ENCODE measurements around the gene YWHAQ. TPM values are rescaled to one million over a fixed set of nuclear protein-coding genes. Genes with fewer than 3 reads are reported as not detected.
A peak's percentile ranks its signal among the peaks of the same experiment; 100 is the strongest.

The YWHAQ gene
- 100 to 1,000 TPM; 191 to 216 TPM for total RNA-seq

DNA sequence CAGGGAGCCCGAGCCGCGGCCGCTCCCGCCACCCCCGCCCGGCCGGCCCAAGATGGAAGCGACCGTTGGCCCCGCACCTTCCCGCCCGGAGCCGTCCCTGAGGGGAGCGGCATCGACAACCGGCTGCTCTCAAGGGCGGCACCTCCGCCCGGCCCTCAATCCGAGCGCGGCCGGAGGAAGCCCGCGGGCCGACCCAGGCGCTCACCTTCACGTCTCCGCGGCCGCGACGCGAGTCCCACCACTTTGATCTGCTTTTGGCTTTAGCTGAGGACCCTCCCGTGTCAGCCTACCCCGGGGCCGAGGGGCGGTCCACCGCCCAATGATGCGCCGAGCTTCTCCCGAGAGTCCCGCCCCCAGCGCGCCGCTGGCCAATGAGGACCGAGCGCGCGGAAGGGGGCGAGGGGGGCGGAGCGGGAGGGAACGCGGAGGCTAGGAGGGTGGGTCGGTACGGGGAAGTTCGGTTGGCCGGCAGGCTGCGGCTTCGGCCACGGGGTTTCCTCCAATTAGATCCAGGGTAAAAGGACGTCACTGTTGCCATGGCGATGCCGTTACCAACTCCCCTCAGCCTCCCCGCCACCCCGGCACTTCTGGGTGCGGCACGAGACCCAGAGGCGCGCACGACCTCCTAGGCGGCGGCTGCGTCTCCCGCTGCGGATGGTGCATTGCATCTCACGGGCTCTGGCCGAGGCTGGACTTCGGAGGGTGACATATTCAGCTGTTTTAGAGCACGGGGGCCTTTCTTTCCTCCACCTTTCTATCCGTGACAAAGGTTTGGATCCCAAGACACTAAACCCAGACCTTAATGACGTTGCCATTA is at the start of gene YWHAQ:
Gene YWHAQ, minus strand, starts transcription at position 262 of the 817 bp plus-strand sequence. CDS start 545 bp downstream, outside the sequence.
- POLR2A ChIA-PET = interaction anchor here (0.6 to 2.8 kb wide), 25 partner anchors 12 to 964 kb away, joined by 3 to 38 read pairs (median 4); partner anchors contain the start of genes ADAM17, CPSF3, IAH1 and ITGB1BP1
- ATAC-seq (ENCODE audit: low read depth) (peak; percentile 88), DNase-seq (peak; percentile 99)
- peaks cover 28% of the 10 kb centered on the region for H3K36me3 Mint-ChIP-seq
- H3K9me3 Mint-ChIP-seq = no peaks in the 10 kb centered on the region
- H3K27ac Mint-ChIP-seq = peak within 1 kb of the TSS; percentile 95
- peaks cover 39% of the 10 kb centered on the region for H3K4me1 Mint-ChIP-seq
- H3K4me3 Mint-ChIP-seq = peak within 1 kb of the TSS; percentile 96
- H3K27me3 Mint-ChIP-seq = peaks cover 20% of the 10 kb centered on the region

DNA sequence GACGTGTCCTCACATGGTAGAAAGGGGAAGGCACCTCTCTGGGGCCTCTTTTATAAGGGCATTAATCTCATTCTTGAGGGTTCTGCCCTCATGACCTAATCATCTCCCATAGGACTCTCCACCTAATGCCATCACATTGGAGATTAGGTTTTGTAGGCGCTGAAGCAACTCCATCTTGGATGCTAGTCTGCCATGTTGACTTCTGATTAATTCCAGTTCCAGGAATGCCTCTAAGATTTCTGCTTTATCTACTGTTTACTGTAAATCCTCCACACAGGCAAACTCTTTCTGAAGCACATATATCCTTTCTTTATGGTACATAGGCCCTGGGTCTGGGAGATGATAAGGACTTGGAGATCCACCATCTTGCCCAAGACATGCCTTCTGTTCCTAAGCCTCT is 49.3 kb upstream of the YWHAQ start:
- ATAC-seq (ENCODE audit: low read depth) (no peak), DNase-seq (no peak)
- peak overlapping the region; percentile 78 for H3K27ac Mint-ChIP-seq
- peaks cover 16% of the 10 kb centered on the region for H3K4me1 Mint-ChIP-seq
- H3K27me3 Mint-ChIP-seq = no peaks in the 10 kb centered on the region
- H3K9me3 Mint-ChIP-seq = peaks cover 5% of the 10 kb centered on the region
- H3K36me3 Mint-ChIP-seq = no peaks in the 10 kb centered on the region
- no peak overlapping the region for H3K4me3 Mint-ChIP-seq
- POLR2A ChIA-PET = no interaction called here

GRCh38 chr2:9679218-9679617 is 48.4 kb upstream of the YWHAQ start:
- H3K36me3 Mint-ChIP-seq = no peaks in the 10 kb centered on the region
- peaks cover 16% of the 10 kb centered on the region for H3K4me1 Mint-ChIP-seq
- POLR2A ChIA-PET = no interaction called here

GRCh38 chr2:9678544-9678943 is 47.7 kb upstream of the YWHAQ start:
- peaks cover 16% of the 10 kb centered on the region for H3K4me1 Mint-ChIP-seq
- H3K27me3 Mint-ChIP-seq = peaks cover under 1% of the 10 kb centered on the region
- POLR2A ChIA-PET = no interaction called here
- peaks cover 5% of the 10 kb centered on the region for H3K9me3 Mint-ChIP-seq
- no peak overlapping the region for H3K27ac Mint-ChIP-seq
- H3K36me3 Mint-ChIP-seq = no peaks in the 10 kb centered on the region
- no peak overlapping the region for H3K4me3 Mint-ChIP-seq
- ATAC-seq (ENCODE audit: low read depth) (no peak), DNase-seq (no peak)

More at GRCh38 chr2:9679218-9679617, 48.4 kb upstream of the YWHAQ start:
- H3K4me3 Mint-ChIP-seq = no peak overlapping the region
- H3K27me3 Mint-ChIP-seq = no peaks in the 10 kb centered on the region
- H3K27ac Mint-ChIP-seq = no peak overlapping the region
- DNase-seq (no peak), ATAC-seq (ENCODE audit: low read depth) (no peak)
- peaks cover 5% of the 10 kb centered on the region for H3K9me3 Mint-ChIP-seq

DNA sequence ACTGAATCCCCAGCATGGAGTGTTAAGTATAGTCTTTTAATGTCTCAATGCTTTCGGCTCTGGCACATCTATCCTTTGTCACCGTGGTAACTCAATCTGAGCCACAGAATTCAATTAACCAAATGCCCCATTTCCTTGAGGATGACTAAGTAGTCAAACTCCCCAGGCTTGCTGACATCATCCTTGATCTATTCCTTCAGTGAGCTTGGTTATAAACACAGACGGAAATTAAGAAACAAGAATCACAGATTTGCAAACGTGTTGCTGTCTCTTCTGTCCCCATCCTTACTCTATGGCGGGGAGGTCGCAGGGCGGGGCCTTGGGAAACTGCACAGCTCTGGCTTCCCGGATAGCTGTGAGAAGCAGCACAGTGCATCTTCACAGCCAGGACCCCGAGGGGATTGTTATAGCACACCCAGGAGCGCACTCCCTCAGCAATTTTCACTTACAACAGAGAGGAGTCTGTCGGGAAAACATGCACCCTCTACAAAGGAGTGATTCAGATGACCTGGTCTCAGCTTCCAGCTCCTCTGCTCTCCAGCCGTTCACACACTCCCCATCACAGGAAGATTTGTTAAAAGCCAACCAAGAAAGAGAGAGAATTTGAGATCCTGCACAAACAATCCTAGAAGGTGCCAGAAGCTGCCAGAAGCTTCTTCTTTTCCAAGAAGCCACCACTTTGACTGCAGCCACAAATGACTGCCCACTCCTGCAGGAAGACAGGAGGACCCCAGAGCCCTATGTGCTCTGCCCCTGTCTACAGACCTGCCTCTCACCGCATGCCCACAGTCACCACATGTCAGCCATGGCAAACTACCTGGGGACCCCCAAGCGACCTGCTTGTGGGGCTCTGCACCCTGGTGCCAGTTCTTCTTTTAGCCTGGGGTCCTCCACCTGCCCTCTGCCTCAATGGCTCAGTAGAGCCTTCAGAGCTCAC is 44.9 kb upstream of the YWHAQ start:
- no peak overlapping the region for H3K4me3 Mint-ChIP-seq
- no peaks in the 10 kb centered on the region for H3K36me3 Mint-ChIP-seq
- peaks cover 5% of the 10 kb centered on the region for H3K9me3 Mint-ChIP-seq
- no peak for ATAC-seq (ENCODE audit: low read depth)
- H3K27me3 Mint-ChIP-seq = peaks cover 8% of the 10 kb centered on the region
- H3K27ac Mint-ChIP-seq = no peak overlapping the region
- H3K4me1 Mint-ChIP-seq = peaks cover 6% of the 10 kb centered on the region
- POLR2A ChIA-PET = no interaction called here
- no peak for DNase-seq

DNA sequence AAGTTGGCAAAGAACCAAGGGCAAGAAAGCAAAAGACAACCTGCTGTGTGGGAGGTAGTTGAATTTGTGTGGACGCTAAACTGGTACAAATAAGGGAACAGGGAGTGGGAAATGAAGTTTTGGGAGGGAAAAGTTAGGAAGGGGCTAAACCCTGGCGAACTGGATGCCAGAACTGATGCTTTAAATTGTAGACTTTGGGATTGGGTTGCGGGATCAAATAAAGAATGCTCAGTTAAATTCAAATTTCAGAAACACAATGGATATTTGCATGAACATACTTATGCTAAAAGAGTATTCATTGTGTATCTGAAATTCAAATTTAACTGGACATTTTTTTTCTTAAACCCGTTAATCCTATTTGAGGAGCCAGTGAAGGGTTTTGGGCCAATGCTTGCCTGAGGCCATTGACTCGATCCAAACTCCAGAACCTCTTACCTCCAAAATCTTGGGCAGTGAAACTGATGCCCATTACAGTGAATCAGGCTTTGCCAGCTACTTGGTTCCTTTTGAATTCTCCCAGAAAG is 44.2 kb upstream of the YWHAQ start:
- DNase-seq (no peak), ATAC-seq (ENCODE audit: low read depth) (no peak)
- Mint-ChIP-seq H3K36me3 (no peaks in the 10 kb centered on the region), H3K27ac (no peak overlapping the region), H3K4me1 (no peaks in the 10 kb centered on the region), H3K4me3 (no peak overlapping the region), H3K9me3 (no peaks in the 10 kb centered on the region), H3K27me3 (peaks cover 8% of the 10 kb centered on the region)
- POLR2A ChIA-PET = no interaction called here

- Mint-ChIP-seq H3K4me1 (no peaks in the 10 kb centered on the region), H3K4me3 (no peak overlapping the region), H3K36me3 (no peaks in the 10 kb centered on the region), H3K27ac (no peak overlapping the region), H3K27me3 (peaks cover 8% of the 10 kb centered on the region), H3K9me3 (no peaks in the 10 kb centered on the region)
- ATAC-seq (ENCODE audit: low read depth) (no peak), DNase-seq (no peak)
- POLR2A ChIA-PET = no interaction called here
These were observed 43.2 kb upstream of the YWHAQ start for GRCh38 chr2:9673914-9674481.

DNA sequence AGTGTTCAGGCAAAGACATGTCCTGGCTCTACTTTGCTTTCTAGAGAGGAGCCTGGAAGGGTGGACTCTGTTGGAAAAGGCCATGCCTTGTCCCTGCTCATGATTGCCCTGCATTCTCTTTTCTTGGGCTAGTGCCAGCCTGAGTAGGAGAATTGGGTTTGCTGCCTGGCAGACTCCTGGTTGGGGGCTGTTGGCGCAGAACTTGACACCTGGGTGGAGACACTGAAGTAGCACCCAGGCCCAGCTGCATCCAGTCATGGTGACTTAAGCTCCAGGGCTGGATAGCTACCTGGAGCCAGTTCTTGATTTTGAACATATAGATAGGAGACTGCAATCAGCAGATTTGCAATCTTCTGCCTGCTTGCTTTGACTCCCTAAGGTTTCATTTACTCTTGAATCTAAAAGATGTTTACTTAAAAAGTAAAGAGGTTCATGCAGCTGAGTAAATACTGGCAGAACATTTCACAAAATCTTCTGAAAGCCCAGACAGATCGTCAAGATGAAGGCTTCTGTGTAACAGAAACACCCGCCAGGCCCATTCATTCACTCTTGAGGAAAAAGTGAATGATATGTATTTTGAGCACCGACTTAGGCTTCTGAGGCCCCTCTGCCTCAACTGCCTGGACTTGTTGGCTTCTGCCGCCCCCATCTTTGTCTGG is 38.0 kb upstream of the YWHAQ start:
- Mint-ChIP-seq H3K9me3 (no peaks in the 10 kb centered on the region), H3K27ac (no peak overlapping the region), H3K4me1 (no peaks in the 10 kb centered on the region), H3K36me3 (no peaks in the 10 kb centered on the region), H3K4me3 (no peak overlapping the region), H3K27me3 (peaks cover 39% of the 10 kb centered on the region)
- no peak for ATAC-seq (ENCODE audit: low read depth)
- POLR2A ChIA-PET = interaction anchor here (0.6 kb wide), 1 partner anchor 17 kb away, joined by 5 read pairs; no protein-coding TSS in a partner anchor
- DNase-seq = no peak

- H3K36me3 Mint-ChIP-seq = no peaks in the 10 kb centered on the region
- POLR2A ChIA-PET = no interaction called here
- H3K4me1 Mint-ChIP-seq = peaks cover 3% of the 10 kb centered on the region
- H3K27ac Mint-ChIP-seq = no peak overlapping the region
- ATAC-seq (ENCODE audit: low read depth) = no peak
- peaks cover 35% of the 10 kb centered on the region for H3K27me3 Mint-ChIP-seq
- H3K9me3 Mint-ChIP-seq = no peaks in the 10 kb centered on the region
- H3K4me3 Mint-ChIP-seq = no peak overlapping the region
- no peak for DNase-seq
These were observed 37.0 kb upstream of the YWHAQ start for GRCh38 chr2:9667826-9668225.

- POLR2A ChIA-PET = no interaction called here
- DNase-seq = no peak
- no peak overlapping the region for H3K4me3 Mint-ChIP-seq
These were observed 35.5 kb upstream of the YWHAQ start for GRCh38 chr2:9666306-9666705.

GRCh38 chr2:9665898-9666297 is 35.1 kb upstream of the YWHAQ start:
- POLR2A ChIA-PET = no interaction called here
- DNase-seq (no peak), ATAC-seq (ENCODE audit: low read depth) (no peak)
- no peaks in the 10 kb centered on the region for H3K9me3 Mint-ChIP-seq
- H3K4me3 Mint-ChIP-seq = no peak overlapping the region
- peaks cover 3% of the 10 kb centered on the region for H3K4me1 Mint-ChIP-seq
- H3K27me3 Mint-ChIP-seq = peaks cover 32% of the 10 kb centered on the region
- H3K36me3 Mint-ChIP-seq = no peaks in the 10 kb centered on the region
- no peak overlapping the region for H3K27ac Mint-ChIP-seq

More at GRCh38 chr2:9666306-9666705, 35.5 kb upstream of the YWHAQ start:
- Mint-ChIP-seq H3K36me3 (no peaks in the 10 kb centered on the region), H3K27me3 (peaks cover 32% of the 10 kb centered on the region), H3K4me1 (peaks cover 3% of the 10 kb centered on the region), H3K27ac (no peak overlapping the region), H3K9me3 (no peaks in the 10 kb centered on the region)
- no peak for ATAC-seq (ENCODE audit: low read depth)

GRCh38 chr2:9664365-9664764 is 33.6 kb upstream of the YWHAQ start:
- no peak for DNase-seq
- H3K4me1 Mint-ChIP-seq = peaks cover 3% of the 10 kb centered on the region
- no peak for ATAC-seq (ENCODE audit: low read depth)
- no peak overlapping the region for H3K27ac Mint-ChIP-seq
- no peak overlapping the region for H3K4me3 Mint-ChIP-seq
- peaks cover 32% of the 10 kb centered on the region for H3K27me3 Mint-ChIP-seq
- H3K36me3 Mint-ChIP-seq = no peaks in the 10 kb centered on the region
- POLR2A ChIA-PET = no interaction called here
- no peaks in the 10 kb centered on the region for H3K9me3 Mint-ChIP-seq

Measured in activated naive CD8-positive, alpha-beta T cell treated with anti-CD3 and anti-CD28 coated beads, Interleukin-2, amount 10 ng/mL, durations not matched to agents 7 days and 5 days (primary cell).